Peyer's patch (tissue), 4 donors: ENCODE measurements around the gene AKR1C2.
"Not testable (repeated sequence)": the region's sequence is repeated elsewhere in the genome, so short reads cannot be mapped to it uniquely, and the experiment has no call there.

Source experiments
- POLR2A ChIP-seq, 2 donors: fragments of 450-650 bp; IDR thresholded peaks; one replicate each; pipeline ENCODE4 v1.5.1; 2017; ENCODE audit warnings: antibody characterized with exemption in 2 of 2, mild to moderate bottlenecking in 2 of 2, moderate library complexity in 2 of 2
- TF ChIP-seq, protein P1 (sequence below), 6 experiments: fragments of 450-650 bp in 4 of 6; fragments of 200-600 bp in 2 of 6; sonication (generic) in 1 of 6; IDR thresholded peaks; one replicate each; pipeline ENCODE4 v1.5.1; 2017 to 2019; ENCODE audit warnings: antibody characterized with exemption in 6 of 6, mild to moderate bottlenecking in 3 of 6, moderate library complexity in 1 of 6

DNA sequence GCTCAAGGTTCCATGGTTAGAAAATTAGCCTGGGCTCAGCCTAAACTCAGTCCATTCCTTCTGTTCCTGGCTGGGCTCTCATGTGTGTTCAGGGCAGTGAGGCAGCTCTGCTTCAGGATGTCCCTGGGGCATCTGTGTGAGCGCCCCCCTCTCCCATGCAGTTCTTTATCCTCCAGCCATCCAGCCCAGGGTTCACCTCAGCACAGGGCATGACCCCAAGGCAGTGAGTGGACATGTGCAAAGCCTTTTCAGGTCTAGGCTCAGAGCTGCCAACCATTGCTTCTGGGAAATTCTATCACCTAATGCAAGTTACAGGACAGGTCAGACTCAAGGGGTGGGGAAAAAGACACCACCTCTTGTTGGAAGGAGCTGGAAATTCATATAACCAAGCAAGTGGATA is 30.4 kb downstream of the AKR1C2 start:
- TF ChIP-seq, protein P1, sequence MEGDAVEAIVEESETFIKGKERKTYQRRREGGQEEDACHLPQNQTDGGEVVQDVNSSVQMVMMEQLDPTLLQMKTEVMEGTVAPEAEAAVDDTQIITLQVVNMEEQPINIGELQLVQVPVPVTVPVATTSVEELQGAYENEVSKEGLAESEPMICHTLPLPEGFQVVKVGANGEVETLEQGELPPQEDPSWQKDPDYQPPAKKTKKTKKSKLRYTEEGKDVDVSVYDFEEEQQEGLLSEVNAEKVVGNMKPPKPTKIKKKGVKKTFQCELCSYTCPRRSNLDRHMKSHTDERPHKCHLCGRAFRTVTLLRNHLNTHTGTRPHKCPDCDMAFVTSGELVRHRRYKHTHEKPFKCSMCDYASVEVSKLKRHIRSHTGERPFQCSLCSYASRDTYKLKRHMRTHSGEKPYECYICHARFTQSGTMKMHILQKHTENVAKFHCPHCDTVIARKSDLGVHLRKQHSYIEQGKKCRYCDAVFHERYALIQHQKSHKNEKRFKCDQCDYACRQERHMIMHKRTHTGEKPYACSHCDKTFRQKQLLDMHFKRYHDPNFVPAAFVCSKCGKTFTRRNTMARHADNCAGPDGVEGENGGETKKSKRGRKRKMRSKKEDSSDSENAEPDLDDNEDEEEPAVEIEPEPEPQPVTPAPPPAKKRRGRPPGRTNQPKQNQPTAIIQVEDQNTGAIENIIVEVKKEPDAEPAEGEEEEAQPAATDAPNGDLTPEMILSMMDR (IDR thresholded peaks at IDR 0.05) = not testable (repeated sequence)
- not testable (repeated sequence) for TF ChIP-seq POLR2A (IDR thresholded peaks at IDR 0.05)
